Measurements from ENCODE around the gene GATA5. TPM values are rescaled to one million over a fixed set of nuclear protein-coding genes. Genes with fewer than 3 reads are reported as not detected.

Gene GATA5
- total and polyA plus RNA-seq, 2 donors (not counting 3 experiments of a cell fraction or from before 2014, with no cell fraction given): not detected

GRCh38 chr20:62462976-62463592 lies 12.7 kb downstream of the GATA5 start:
- dilution Hi-C loops (cut with MboI; ENCODE audit: extremely low pct_ligation_motif_present, low sequenced_read_pairs) (no loop called here), intact Hi-C loops (cut with micrococcal nuclease) (no loop called here)
- no peaks in the 10 kb centered on the region for H3K79me2 ChIP-seq (ENCODE audit: control insufficient read depth, insufficient read depth, low read length)
- TF ChIP-seq CTCF (IDR thresholded peaks at IDR 0.05; ENCODE audit: extremely low read depth in 1 of 2, insufficient read depth in 1 of 2, low read depth in 1 of 2, low read length in 2 of 2): no peak
- ChIA-PET POLR2A (no interaction called here), CTCF (no interaction called here)
- H3K9me3 ChIP-seq (replicated peaks; ENCODE audit: control insufficient read depth, insufficient read depth, low read length): no peaks in the 10 kb centered on the region
- no peak for FAIRE-seq
- H3K36me3 ChIP-seq (ENCODE audit: control insufficient read depth in 2 of 2, extremely low read depth in 1 of 2, insufficient read depth in 2 of 2, low read length in 2 of 2): no peaks in the 10 kb centered on the region
- no peak overlapping the region for H3K4me2 ChIP-seq (ENCODE audit: insufficient read depth, low read length)
- no peaks in the 10 kb centered on the region for H4K20me1 ChIP-seq (replicated peaks; ENCODE audit: control insufficient read depth, extremely low read depth, insufficient read depth, low read length)
- H3K9me1 ChIP-seq (replicated peaks; ENCODE audit: control insufficient read depth, extremely low read depth, insufficient read depth, low read length): no peaks in the 10 kb centered on the region
- H2AFZ ChIP-seq (ENCODE audit: low read depth, low read length): no peak overlapping the region
- H3K4me3 ChIP-seq (replicated peaks in 1 of 3; ENCODE audit: insufficient read depth in 1 of 3, low read depth in 1 of 3, low read length in 3 of 3): no peak overlapping the region
- no peak overlapping the region for H3K27ac ChIP-seq (ENCODE audit: insufficient read depth, low read depth, low read length)
- no peak overlapping the region for H3K9ac ChIP-seq (replicated peaks; ENCODE audit: extremely low read depth, insufficient read depth, low read length)
- H3K27me3 ChIP-seq (ENCODE audit: control insufficient read depth in 2 of 2, insufficient read depth in 2 of 2, low read length in 2 of 2): no peaks in the 10 kb centered on the region
- no peaks in the 10 kb centered on the region for H3K4me1 ChIP-seq (ENCODE audit: control insufficient read depth, extremely low read depth, insufficient read depth, low read length)
- no TSS peak for BruUV-seq (replicated peaks)
- no peak for DNase-seq (ENCODE audit: low read depth, low spot score)

DNA sequence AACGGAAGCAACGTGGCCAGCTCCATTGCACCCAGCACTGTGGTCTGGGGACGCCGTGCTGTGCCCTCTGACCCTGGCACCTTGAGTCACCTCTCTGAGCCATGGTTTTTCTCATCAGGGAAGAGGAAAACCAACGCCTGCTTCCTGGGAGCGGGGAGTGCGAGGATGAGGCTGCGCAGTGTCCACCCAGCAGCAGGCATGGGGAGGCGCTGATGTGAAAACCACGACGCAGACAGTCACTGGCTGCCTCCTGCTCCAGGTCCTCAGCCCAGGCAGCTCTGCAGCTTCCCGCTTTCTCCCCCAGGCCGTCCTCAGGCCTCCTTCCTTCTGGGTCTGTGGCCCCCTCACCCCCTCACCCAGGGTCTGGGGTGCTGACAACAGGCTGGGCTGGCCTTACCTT lies 14.0 kb downstream of the GATA5 start:
- Histone ChIP-seq H2AFZ (ENCODE audit: low read depth, low read length) (no peak overlapping the region), H3K4me1 (ENCODE audit: control insufficient read depth, extremely low read depth, insufficient read depth, low read length) (no peaks in the 10 kb centered on the region), H3K4me2 (ENCODE audit: insufficient read depth, low read length) (no peak overlapping the region), H3K9ac (replicated peaks; ENCODE audit: extremely low read depth, insufficient read depth, low read length) (no peak overlapping the region), H3K4me3 (replicated peaks in 1 of 3; ENCODE audit: insufficient read depth in 1 of 3, low read depth in 1 of 3, low read length in 3 of 3) (no peak overlapping the region), H4K20me1 (replicated peaks; ENCODE audit: control insufficient read depth, extremely low read depth, insufficient read depth, low read length) (no peaks in the 10 kb centered on the region), H3K36me3 (ENCODE audit: control insufficient read depth in 2 of 2, extremely low read depth in 1 of 2, insufficient read depth in 2 of 2, low read length in 2 of 2) (no peaks in the 10 kb centered on the region), H3K27me3 (ENCODE audit: control insufficient read depth in 2 of 2, insufficient read depth in 2 of 2, low read length in 2 of 2) (no peaks in the 10 kb centered on the region), H3K27ac (ENCODE audit: insufficient read depth, low read depth, low read length) (no peak overlapping the region), H3K79me2 (ENCODE audit: control insufficient read depth, insufficient read depth, low read length) (no peaks in the 10 kb centered on the region), H3K9me1 (replicated peaks; ENCODE audit: control insufficient read depth, extremely low read depth, insufficient read depth, low read length) (no peaks in the 10 kb centered on the region), H3K9me3 (replicated peaks; ENCODE audit: control insufficient read depth, insufficient read depth, low read length) (no peaks in the 10 kb centered on the region)
- FAIRE-seq (no peak), DNase-seq (ENCODE audit: low read depth, low spot score) (no peak)
- TF ChIP-seq EZH2 (IDR thresholded peaks at IDR 0.05; ENCODE audit: borderline replicate concordance, low read depth, low read length, severe bottlenecking): no peak
- no peak for TF ChIP-seq MYC (IDR thresholded peaks at IDR 0.05; ENCODE audit: low read depth, low read length)
- no peak for TF ChIP-seq JUN (IDR thresholded peaks at IDR 0.05; ENCODE audit: borderline replicate concordance, insufficient read depth, insufficient read length, low read depth)
- TF ChIP-seq FOS (IDR thresholded peaks at IDR 0.05; ENCODE audit: borderline replicate concordance, insufficient read depth, low read length): no peak
- no peak for TF ChIP-seq MAX (IDR thresholded peaks at IDR 0.05; ENCODE audit: insufficient read depth, insufficient read length)
- no peak for TF ChIP-seq POLR2AphosphoS5 (IDR thresholded peaks at IDR 0.05; ENCODE audit: insufficient read depth, low read depth, low read length)
- no peak for TF ChIP-seq POLR2A (IDR thresholded peaks at IDR 0.05; ENCODE audit: low read depth, low read length)
- no peak for TF ChIP-seq GATA2 (IDR thresholded peaks at IDR 0.05; ENCODE audit: insufficient read depth, insufficient read length, low read depth, low read length)
- TF ChIP-seq CTCF (IDR thresholded peaks at IDR 0.05; ENCODE audit: extremely low read depth in 1 of 2, insufficient read depth in 1 of 2, low read depth in 1 of 2, low read length in 2 of 2): no peak
- dilution Hi-C loops (cut with MboI; ENCODE audit: extremely low pct_ligation_motif_present, low sequenced_read_pairs): no loop called here
- ChIA-PET CTCF (no interaction called here), POLR2A (no interaction called here)
- intact Hi-C loops (cut with micrococcal nuclease): no loop called here
- BruUV-seq (replicated peaks): no TSS peak

Measured in endothelial cell of umbilical vein (primary cell).